Measurements from ENCODE around the gene DCAF4L1.
A peak's percentile ranks its signal among the peaks of the same experiment; 100 is the strongest.

Gene DCAF4L1

DNA sequence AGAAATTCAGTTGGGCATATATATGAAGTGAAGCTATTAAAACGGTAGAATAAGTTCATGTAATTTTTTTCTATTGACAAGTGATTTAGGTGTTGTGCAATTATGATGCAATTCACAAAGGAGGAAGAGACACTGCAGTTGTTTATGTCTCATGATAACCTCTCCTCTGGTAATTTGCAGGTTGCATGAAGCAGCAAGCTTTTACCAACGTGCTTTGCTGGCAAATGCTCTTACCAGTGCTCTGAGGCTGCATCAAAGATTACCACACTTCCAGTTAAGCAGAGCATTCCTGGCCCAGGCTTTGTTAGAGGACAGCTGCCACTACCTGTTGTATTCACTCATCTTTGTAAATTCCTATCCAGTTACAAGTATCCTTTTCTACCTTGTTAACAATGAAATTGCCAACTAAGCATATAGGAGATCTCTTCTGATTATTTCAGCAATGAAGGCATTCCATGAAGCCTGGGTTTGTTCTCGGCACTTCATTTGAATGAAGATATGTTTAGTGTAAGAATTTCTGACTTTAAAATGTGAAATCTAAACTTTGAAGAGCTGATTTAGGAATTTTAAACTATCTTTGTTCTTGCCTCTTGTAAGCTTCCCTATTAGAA is 42.4 kb upstream of the DCAF4L1 start:
- TF ChIP-seq, protein P1, sequence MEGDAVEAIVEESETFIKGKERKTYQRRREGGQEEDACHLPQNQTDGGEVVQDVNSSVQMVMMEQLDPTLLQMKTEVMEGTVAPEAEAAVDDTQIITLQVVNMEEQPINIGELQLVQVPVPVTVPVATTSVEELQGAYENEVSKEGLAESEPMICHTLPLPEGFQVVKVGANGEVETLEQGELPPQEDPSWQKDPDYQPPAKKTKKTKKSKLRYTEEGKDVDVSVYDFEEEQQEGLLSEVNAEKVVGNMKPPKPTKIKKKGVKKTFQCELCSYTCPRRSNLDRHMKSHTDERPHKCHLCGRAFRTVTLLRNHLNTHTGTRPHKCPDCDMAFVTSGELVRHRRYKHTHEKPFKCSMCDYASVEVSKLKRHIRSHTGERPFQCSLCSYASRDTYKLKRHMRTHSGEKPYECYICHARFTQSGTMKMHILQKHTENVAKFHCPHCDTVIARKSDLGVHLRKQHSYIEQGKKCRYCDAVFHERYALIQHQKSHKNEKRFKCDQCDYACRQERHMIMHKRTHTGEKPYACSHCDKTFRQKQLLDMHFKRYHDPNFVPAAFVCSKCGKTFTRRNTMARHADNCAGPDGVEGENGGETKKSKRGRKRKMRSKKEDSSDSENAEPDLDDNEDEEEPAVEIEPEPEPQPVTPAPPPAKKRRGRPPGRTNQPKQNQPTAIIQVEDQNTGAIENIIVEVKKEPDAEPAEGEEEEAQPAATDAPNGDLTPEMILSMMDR (conservative IDR thresholded peaks at IDR 0.05; ENCODE audit: control insufficient read depth, insufficient read depth, low read depth, low read length): no peak
- no peak overlapping the region for H3K4me3 ChIP-seq (ENCODE audit: control insufficient read depth, low read depth, low read length)
- DNase-seq (ENCODE audit: low read depth): peak; percentile 61

DNA sequence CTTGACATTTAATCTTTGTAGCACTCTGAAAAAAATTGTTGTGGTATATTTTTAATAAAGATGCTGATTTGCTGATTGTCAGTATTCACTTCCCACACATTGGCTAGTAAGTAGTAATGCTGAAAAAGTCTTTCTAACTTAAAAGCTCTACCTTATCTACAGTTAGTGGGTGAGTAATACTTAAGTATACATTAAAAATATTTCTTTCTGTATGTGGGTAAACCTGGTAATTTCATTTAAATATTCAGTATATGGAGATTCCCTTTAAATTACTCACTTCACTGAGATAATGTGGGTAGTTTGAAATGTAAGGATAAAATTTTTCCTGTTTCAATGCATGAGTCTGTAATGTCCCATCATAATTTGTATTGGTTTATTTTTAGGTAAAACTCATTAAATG is 40.7 kb upstream of the DCAF4L1 start:
- no peak for DNase-seq (ENCODE audit: low read depth)
- TF ChIP-seq, protein P1 (conservative IDR thresholded peaks at IDR 0.05; ENCODE audit: control insufficient read depth, insufficient read depth, low read depth, low read length): no peak
- no peak overlapping the region for H3K4me3 ChIP-seq (ENCODE audit: control insufficient read depth, low read depth, low read length)

DNA sequence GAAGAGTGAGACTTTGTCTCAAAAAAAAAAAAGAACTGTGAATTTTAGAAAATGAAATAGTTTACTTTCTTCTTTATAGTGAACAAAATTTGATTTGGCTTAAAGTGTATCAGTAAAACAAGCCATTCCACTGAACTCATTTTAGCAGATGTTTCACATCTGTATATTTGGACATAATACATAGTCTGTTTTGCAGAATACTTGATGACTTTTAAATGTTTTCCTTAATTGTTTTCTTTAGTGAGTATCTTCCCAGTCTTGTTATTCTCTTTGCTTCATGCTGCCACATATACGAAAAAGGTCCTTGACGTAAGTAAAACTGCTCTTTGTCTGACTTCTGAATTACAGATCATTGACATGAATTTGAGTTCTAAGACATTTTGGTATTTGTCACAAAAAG is 38.0 kb upstream of the DCAF4L1 start:
- DNase-seq (ENCODE audit: low read depth): no peak
- TF ChIP-seq, protein P1 (conservative IDR thresholded peaks at IDR 0.05; ENCODE audit: control insufficient read depth, insufficient read depth, low read depth, low read length): no peak
- no peak overlapping the region for H3K4me3 ChIP-seq (ENCODE audit: control insufficient read depth, low read depth, low read length)

DNA sequence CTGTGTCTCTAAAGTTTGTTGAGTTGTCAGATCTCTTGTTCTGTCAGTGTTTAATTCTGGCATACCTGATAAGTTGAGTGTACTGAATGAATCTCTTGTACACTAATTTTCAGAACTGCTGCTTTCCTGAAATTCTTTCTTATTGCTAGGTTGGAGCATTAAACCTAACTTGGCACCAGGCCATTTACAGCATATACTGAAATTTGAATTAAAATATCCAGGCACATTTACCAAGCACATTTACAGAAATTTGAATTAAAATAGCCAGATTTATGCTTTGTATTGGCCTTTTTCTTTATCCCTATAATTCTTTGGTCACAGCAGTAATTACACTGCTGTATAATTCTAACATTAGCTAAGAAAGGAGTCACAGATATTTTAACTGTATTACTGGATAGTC is 37.5 kb upstream of the DCAF4L1 start:
- TF ChIP-seq, protein P1 (conservative IDR thresholded peaks at IDR 0.05; ENCODE audit: control insufficient read depth, insufficient read depth, low read depth, low read length): no peak
- DNase-seq (ENCODE audit: low read depth): no peak
- H3K4me3 ChIP-seq (ENCODE audit: control insufficient read depth, low read depth, low read length): no peak overlapping the region

DNA sequence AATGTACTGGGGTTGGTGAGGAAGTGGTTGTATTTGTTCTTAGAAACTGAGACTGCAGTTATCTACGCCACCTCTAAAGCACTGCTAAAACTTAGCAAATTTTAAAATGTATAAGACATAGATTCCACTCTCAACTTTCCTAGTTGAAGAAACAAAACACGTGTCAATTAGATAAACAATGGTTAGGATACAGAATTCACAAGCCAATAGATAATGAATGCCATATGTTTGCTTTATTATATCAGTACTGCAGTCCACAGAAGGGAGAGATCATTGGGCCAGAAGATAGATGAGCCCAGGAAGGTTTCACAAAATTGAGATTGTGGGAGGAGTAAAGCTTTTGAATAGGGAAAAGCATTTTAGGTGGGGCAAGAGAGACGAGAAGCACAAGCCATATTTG is 32.0 kb upstream of the DCAF4L1 start:
- TF ChIP-seq, protein P1 (conservative IDR thresholded peaks at IDR 0.05; ENCODE audit: control insufficient read depth, insufficient read depth, low read depth, low read length): no peak
- peak; percentile 34 for DNase-seq (ENCODE audit: low read depth)
- H3K4me3 ChIP-seq (ENCODE audit: control insufficient read depth, low read depth, low read length): no peak overlapping the region

DNA sequence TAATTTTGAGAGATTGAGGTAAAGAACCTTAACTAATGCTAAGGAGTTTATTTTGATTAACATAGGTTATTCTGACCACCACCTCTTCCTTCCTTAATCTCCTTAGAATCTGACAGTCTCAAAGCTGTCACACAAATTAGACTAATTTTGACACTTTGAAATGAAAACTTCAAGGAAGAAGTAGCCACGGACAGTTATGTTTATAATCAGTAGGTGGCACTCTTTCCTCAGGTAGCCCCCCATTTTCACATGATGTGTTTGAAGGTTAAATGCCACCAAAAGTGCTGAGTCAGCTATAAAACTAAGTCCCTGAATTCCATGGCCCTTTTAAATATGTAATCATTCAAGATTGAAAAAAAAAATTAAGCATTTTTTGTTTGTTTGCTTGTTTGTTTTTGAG is 23.9 kb upstream of the DCAF4L1 start:
- no peak overlapping the region for H3K4me3 ChIP-seq (ENCODE audit: control insufficient read depth, low read depth, low read length)
- TF ChIP-seq, protein P1 (conservative IDR thresholded peaks at IDR 0.05; ENCODE audit: control insufficient read depth, insufficient read depth, low read depth, low read length): peak; percentile 43
- peak; percentile 28 for DNase-seq (ENCODE audit: low read depth)

DNA sequence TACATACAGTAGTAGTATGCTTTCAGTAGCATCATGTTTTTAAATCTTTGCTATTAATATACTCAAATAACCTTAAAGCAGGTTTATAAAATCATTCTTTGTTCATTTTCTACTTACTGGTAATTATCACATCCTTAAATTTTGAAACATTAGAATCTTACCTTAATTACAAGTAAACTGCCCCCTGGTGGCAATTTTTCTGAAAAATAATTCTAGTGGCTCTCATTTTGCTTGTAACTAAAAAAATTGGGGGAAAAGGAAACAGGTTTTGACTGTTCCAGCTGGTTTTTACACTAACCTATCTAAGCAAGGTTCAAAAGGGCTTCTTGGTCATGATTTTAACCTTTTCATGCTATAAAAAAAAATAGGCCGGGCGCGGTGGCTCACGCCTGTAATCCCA is 18.5 kb upstream of the DCAF4L1 start:
- peak; percentile 30 for DNase-seq (ENCODE audit: low read depth)
- H3K4me3 ChIP-seq (ENCODE audit: control insufficient read depth, low read depth, low read length): no peak overlapping the region
- TF ChIP-seq, protein P1 (conservative IDR thresholded peaks at IDR 0.05; ENCODE audit: control insufficient read depth, insufficient read depth, low read depth, low read length): peak; percentile 26

Measured in fibroblast of mammary gland (primary cell).